Measurements from ENCODE around the gene DLEU7. TPM values are rescaled to one million over a fixed set of nuclear protein-coding genes. Genes with fewer than 3 reads are reported as not detected.

Gene DLEU7
- total and polyA plus RNA-seq, 9 of the 15 experiments (the other 6 are each of a cell fraction or from before 2014, with no cell fraction given): 0.03 to 0.06 TPM; not detected in 7

- in situ Hi-C loops (cut with MboI): no loop called here
- ATAC-seq (no peak), DNase-seq (ENCODE audit: extremely low read depth in 1 of 4, low spot score in 3 of 4) (no peak), FAIRE-seq (no peak)
- Histone ChIP-seq H4K20me1 (replicated peaks; ENCODE audit: control insufficient read depth, insufficient read depth, low read length) (no peaks in the 10 kb centered on the region), H3K36me3 (ENCODE audit: control insufficient read depth, insufficient read depth, low read length) (no peaks in the 10 kb centered on the region), H3K4me1 (replicated peaks in 1 of 2; ENCODE audit: control insufficient read depth in 2 of 2, insufficient read depth in 2 of 2, low read length in 2 of 2) (no peaks in the 10 kb centered on the region), H2AFZ (ENCODE audit: low read depth, low read length) (no peak overlapping the region), H3K27me3 (ENCODE audit: control insufficient read depth in 2 of 2, insufficient read depth in 2 of 2, low read length in 2 of 2) (no peaks in the 10 kb centered on the region), H3K27ac (ENCODE audit: extremely low read depth, low read depth, low read length) (no peak overlapping the region), H3K9ac (ENCODE audit: insufficient read depth in 1 of 2, low read depth in 2 of 2, low read length in 2 of 2) (no peak overlapping the region), H3K9me1 (ENCODE audit: control insufficient read depth, insufficient read depth, low read length) (no peaks in the 10 kb centered on the region), H3K9me3 (replicated peaks; ENCODE audit: control insufficient read depth, insufficient read depth, low read depth, low read length) (no peaks in the 10 kb centered on the region), H3K4me3 (no peak overlapping the region), H3K4me2 (ENCODE audit: insufficient read depth, low read length) (no peak overlapping the region), H3K79me2 (ENCODE audit: control insufficient read depth, insufficient read depth, low read length) (no peaks in the 10 kb centered on the region)
- CTCF ChIA-PET (ENCODE audit: low intra/inter-chr PET ratio): no interaction called here
- intact Hi-C loops (cut with micrococcal nuclease): no loop called here
- POLR2A ChIA-PET: no interaction called here
- 0% methylated on average over 1 of the region's 1 CpG for whole genome bisulfite sequencing (ENCODE audit: insufficient coverage, low coverage, missing lambda C conversion rate)
- no TSS peak for BruUV-seq (replicated peaks)
- TF ChIP-seq C11orf30 (IDR thresholded peaks at IDR 0.05; ENCODE audit: low read depth) (peak; percentile 45; the same call in 1 of the 2 replicates), ATF3 (IDR thresholded peaks at IDR 0.05) (no peak), ATF3 (CRISPR knock-in tag; conservative IDR thresholded peaks at IDR 0.05) (no peak), ZNF316 (IDR thresholded peaks at IDR 0.05) (peak; percentile 72), ARID3B (CRISPR knock-in tag; IDR thresholded peaks at IDR 0.05; ENCODE audit: borderline replicate concordance) (no peak), MGA (IDR thresholded peaks at IDR 0.05) (no peak), SMAD1 (IDR thresholded peaks at IDR 0.05; ENCODE audit: low read depth, low read length, partially characterized antibody) (no peak)
Observed at GRCh38 chr13:50871405-50871804, 27.9 kb upstream of the DLEU7 start.

Data from K562 (cell line).